Measurements from ENCODE around the gene INMT.

The INMT gene

DNA sequence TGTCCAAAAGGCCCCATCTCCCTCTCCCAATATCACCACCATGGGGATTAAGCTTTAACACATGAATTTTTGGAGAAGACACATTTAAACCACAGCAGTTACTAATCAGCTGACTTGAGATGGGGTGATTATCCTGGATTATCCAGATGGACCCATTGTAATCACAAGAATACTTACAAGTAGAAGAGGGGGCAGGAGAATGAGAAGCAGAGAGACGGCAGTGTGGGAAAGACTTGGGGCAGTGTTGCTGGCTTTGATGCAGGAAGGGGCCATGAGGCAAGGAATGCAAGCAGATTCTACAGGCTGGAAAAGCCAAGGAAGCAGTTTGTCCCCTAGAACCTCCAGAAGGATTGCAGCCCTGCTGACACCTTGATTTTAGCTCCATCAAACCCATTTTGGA is 30.7 kb upstream of the INMT start:
- ChIA-PET POLR2A (interaction anchor here (0.6 kb wide), 1 partner anchor 13 kb away, joined by 3 read pairs; no protein-coding TSS in a partner anchor), CTCF (no interaction called here)
- DNase-seq (ENCODE audit: extremely low spot score): no peak
- TF ChIP-seq TARDBP (IDR thresholded peaks at IDR 0.05): no peak
- TF ChIP-seq FOXK2 (IDR thresholded peaks at IDR 0.05): no peak
- no peak for TF ChIP-seq CTBP1 (IDR thresholded peaks at IDR 0.05; ENCODE audit: borderline replicate concordance)
- no peak for TF ChIP-seq HDGF (IDR thresholded peaks at IDR 0.05; ENCODE audit: borderline replicate concordance)
- TF ChIP-seq, protein P1, sequence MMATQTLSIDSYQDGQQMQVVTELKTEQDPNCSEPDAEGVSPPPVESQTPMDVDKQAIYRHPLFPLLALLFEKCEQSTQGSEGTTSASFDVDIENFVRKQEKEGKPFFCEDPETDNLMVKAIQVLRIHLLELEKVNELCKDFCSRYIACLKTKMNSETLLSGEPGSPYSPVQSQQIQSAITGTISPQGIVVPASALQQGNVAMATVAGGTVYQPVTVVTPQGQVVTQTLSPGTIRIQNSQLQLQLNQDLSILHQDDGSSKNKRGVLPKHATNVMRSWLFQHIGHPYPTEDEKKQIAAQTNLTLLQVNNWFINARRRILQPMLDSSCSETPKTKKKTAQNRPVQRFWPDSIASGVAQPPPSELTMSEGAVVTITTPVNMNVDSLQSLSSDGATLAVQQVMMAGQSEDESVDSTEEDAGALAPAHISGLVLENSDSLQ (IDR thresholded peaks at IDR 0.05): no peak
- no peak for TF ChIP-seq FOXA1 (IDR thresholded peaks at IDR 0.05)
- no peak for TF ChIP-seq NFRKB (IDR thresholded peaks at IDR 0.05)
- TF ChIP-seq ELF4 (IDR thresholded peaks at IDR 0.05): no peak

DNA sequence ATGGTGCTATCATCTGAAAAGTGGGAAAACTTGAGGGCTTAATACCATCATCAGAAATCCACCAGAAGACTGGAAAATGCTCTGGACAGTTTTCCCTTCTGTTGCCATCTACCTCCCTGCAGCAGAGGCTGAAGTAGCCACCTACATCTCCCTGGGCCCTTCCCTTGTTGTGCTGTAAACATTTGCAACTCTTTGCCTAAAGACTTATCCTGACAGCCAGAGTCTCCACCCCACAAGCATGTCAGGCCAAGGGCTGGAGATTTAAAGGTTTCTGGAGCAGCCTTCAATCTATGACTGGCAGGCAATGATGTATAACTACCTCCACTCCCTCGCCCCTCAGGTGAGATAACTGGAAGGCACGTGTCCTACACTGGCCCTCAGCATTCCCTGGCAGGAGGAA is 29.7 kb upstream of the INMT start:
- CTCF ChIA-PET: no interaction called here
- TF ChIP-seq, protein P1 (IDR thresholded peaks at IDR 0.05): no peak
- no peak for TF ChIP-seq SUZ12 (IDR thresholded peaks at IDR 0.05)
- no peak for TF ChIP-seq BHLHE40 (IDR thresholded peaks at IDR 0.05; ENCODE audit: borderline replicate concordance)
- no peak for TF ChIP-seq LEF1 (IDR thresholded peaks at IDR 0.05; ENCODE audit: borderline replicate concordance)
- TF ChIP-seq FOXA1 (IDR thresholded peaks at IDR 0.05): no peak
- no peak for TF ChIP-seq ELF4 (IDR thresholded peaks at IDR 0.05)
- TF ChIP-seq CTBP1 (IDR thresholded peaks at IDR 0.05; ENCODE audit: borderline replicate concordance): no peak
- POLR2A ChIA-PET: no interaction called here
- no peak for DNase-seq (ENCODE audit: extremely low spot score)

DNA sequence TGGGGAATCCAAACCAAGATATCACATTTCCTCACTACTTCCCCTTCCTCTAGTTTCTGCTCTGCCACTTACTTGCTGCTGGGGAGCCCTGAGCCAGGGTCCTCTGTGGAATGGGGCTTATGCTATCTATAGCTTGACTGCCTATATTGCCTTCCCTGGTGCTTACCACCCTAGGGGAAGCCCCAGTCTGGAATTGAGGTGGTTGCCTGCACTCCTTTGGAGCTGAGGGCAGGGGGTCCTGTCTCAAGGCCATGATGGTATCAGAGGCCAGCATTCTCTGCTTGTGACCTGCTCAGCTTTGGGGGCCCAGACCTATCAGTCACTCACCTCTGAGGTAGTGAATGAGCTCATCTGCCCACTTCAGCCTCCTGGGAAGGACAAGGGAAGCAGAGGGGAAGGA is 29.3 kb upstream of the INMT start:
- POLR2A ChIA-PET: no interaction called here

DNA sequence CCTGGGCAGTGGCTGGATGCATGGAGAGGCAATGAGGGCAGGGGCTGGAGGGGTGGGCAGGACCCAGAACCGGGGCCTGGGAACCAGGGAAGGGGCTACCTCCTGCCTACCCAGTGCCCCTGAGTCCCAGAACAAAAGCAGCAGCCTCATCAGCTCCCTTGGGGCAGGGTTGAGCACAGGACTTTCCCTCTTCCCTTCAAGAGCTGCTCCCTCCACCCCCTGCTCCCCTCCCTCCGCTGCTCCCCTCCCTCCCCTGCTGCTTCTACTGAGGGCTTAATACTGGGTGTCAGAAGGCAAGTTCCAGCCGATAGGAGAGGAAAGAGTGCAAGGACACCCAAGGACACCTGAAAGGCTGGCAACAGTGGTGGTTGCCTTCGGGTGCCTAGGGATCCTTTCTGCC is 28.2 kb upstream of the INMT start:
- POLR2A ChIA-PET: no interaction called here
- CTCF ChIA-PET: interaction anchor here (0.6 kb wide), 1 partner anchor 175 kb away, joined by 4 read pairs; no protein-coding TSS in a partner anchor
- no peak for DNase-seq (ENCODE audit: extremely low spot score)
- TF ChIP-seq TARDBP (IDR thresholded peaks at IDR 0.05) (no peak), FOXM1 (IDR thresholded peaks at IDR 0.05; ENCODE audit: borderline replicate concordance) (no peak), SP1 (IDR thresholded peaks at IDR 0.05) (no peak), LEF1 (IDR thresholded peaks at IDR 0.05; ENCODE audit: borderline replicate concordance) (no peak), ELF4 (IDR thresholded peaks at IDR 0.05) (no peak), HDGF (IDR thresholded peaks at IDR 0.05; ENCODE audit: borderline replicate concordance) (no peak), NFRKB (IDR thresholded peaks at IDR 0.05) (no peak), L3MBTL2 (conservative IDR thresholded peaks at IDR 0.05) (no peak), SUZ12 (IDR thresholded peaks at IDR 0.05) (no peak), ARNT (IDR thresholded peaks at IDR 0.05) (no peak), FOXA1 (IDR thresholded peaks at IDR 0.05) (no peak)
- TF ChIP-seq, protein P1 (IDR thresholded peaks at IDR 0.05): no peak

More for the DNA sequence above, 29.3 kb upstream of the INMT start:
- CTCF ChIA-PET: no interaction called here
- TF ChIP-seq FOXA1 (IDR thresholded peaks at IDR 0.05) (no peak), LEF1 (IDR thresholded peaks at IDR 0.05; ENCODE audit: borderline replicate concordance) (no peak), HDGF (IDR thresholded peaks at IDR 0.05; ENCODE audit: borderline replicate concordance) (no peak), BHLHE40 (IDR thresholded peaks at IDR 0.05; ENCODE audit: borderline replicate concordance) (no peak), FOXK2 (IDR thresholded peaks at IDR 0.05) (no peak), SP1 (IDR thresholded peaks at IDR 0.05) (no peak), L3MBTL2 (conservative IDR thresholded peaks at IDR 0.05) (no peak), CTBP1 (IDR thresholded peaks at IDR 0.05; ENCODE audit: borderline replicate concordance) (no peak), ARNT (IDR thresholded peaks at IDR 0.05) (no peak), SUZ12 (IDR thresholded peaks at IDR 0.05) (no peak), NFRKB (IDR thresholded peaks at IDR 0.05) (no peak), FOXM1 (IDR thresholded peaks at IDR 0.05; ENCODE audit: borderline replicate concordance) (no peak), ZNF384 (IDR thresholded peaks at IDR 0.05) (no peak)
- TF ChIP-seq, protein P1 (IDR thresholded peaks at IDR 0.05): no peak
- DNase-seq (ENCODE audit: extremely low spot score): no peak

DNA sequence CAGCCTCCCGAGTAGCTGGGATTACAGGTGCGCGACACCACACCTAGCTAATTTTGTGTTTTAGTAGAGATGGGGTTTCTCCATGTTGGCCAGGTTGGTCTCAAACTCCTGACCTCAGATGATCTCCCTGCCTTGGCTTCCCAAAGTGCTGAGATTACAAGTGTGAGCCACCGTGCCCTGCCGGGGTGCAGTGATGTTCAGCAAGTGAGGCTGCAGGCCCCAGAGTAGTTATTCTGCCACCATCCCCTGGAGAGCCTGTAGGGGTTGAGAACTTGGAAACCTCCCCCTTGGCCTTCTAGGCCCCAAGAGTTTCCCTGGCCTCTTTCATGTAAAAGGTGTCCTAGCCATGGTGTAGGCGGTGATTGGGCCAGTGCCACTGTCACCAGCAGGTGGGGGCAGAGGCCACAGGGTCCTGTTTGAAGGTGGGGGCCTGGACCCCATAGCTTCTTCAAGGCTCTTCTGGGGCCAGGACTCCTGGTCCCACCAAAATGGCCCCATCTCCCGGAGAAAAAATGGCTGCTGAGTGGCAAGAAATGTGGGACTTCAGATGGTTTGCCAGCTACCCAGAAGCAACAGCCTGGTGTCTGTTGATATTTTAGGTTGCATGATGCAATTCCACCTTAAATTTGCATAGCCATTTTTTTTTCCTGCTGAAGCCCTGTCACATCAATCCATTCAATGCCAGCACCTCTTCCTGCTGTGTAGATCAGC is 25.5 kb upstream of the INMT start:
- TF ChIP-seq BHLHE40 (IDR thresholded peaks at IDR 0.05; ENCODE audit: borderline replicate concordance) (no peak), TARDBP (IDR thresholded peaks at IDR 0.05) (no peak), NFRKB (IDR thresholded peaks at IDR 0.05) (no peak), ARNT (IDR thresholded peaks at IDR 0.05) (no peak), ELF4 (IDR thresholded peaks at IDR 0.05) (no peak), ZNF384 (IDR thresholded peaks at IDR 0.05) (no peak), FOXM1 (IDR thresholded peaks at IDR 0.05; ENCODE audit: borderline replicate concordance) (no peak), SUZ12 (IDR thresholded peaks at IDR 0.05) (no peak), LEF1 (IDR thresholded peaks at IDR 0.05; ENCODE audit: borderline replicate concordance) (no peak), FOXK2 (IDR thresholded peaks at IDR 0.05) (no peak), SP1 (IDR thresholded peaks at IDR 0.05) (no peak), CTBP1 (IDR thresholded peaks at IDR 0.05; ENCODE audit: borderline replicate concordance) (no peak)
- TF ChIP-seq, protein P1 (IDR thresholded peaks at IDR 0.05): no peak
- POLR2A ChIA-PET: no interaction called here
- DNase-seq (ENCODE audit: extremely low spot score): no peak
- CTCF ChIA-PET: no interaction called here
